GDM1 (cell line): ENCODE data around the gene ADAMTS17.

Experiments used
- DNase-seq: peaks from one replicate; lab custom pipeline; 2025; lab: John Stamatoyannopoulos, UW

Gene ADAMTS17, protein sequence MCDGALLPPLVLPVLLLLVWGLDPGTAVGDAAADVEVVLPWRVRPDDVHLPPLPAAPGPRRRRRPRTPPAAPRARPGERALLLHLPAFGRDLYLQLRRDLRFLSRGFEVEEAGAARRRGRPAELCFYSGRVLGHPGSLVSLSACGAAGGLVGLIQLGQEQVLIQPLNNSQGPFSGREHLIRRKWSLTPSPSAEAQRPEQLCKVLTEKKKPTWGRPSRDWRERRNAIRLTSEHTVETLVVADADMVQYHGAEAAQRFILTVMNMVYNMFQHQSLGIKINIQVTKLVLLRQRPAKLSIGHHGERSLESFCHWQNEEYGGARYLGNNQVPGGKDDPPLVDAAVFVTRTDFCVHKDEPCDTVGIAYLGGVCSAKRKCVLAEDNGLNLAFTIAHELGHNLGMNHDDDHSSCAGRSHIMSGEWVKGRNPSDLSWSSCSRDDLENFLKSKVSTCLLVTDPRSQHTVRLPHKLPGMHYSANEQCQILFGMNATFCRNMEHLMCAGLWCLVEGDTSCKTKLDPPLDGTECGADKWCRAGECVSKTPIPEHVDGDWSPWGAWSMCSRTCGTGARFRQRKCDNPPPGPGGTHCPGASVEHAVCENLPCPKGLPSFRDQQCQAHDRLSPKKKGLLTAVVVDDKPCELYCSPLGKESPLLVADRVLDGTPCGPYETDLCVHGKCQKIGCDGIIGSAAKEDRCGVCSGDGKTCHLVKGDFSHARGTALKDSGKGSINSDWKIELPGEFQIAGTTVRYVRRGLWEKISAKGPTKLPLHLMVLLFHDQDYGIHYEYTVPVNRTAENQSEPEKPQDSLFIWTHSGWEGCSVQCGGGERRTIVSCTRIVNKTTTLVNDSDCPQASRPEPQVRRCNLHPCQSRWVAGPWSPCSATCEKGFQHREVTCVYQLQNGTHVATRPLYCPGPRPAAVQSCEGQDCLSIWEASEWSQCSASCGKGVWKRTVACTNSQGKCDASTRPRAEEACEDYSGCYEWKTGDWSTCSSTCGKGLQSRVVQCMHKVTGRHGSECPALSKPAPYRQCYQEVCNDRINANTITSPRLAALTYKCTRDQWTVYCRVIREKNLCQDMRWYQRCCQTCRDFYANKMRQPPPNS

GRCh38 chr15:100341750-100342560, at the start of gene ADAMTS17:
ADAMTS17 (minus strand) TSS chr15:100341975; CDS start chr15:100341899, 76 bp downstream.
- DNase-seq, result peak; percentile 91

GRCh38 chr15:100385300-100386050, 43.7 kb upstream of the ADAMTS17 start:
- DNase-seq, result no peak

GRCh38 chr15:100384108-100384410, 42.3 kb upstream of the ADAMTS17 start:
- DNase-seq, result no peak

DNA sequence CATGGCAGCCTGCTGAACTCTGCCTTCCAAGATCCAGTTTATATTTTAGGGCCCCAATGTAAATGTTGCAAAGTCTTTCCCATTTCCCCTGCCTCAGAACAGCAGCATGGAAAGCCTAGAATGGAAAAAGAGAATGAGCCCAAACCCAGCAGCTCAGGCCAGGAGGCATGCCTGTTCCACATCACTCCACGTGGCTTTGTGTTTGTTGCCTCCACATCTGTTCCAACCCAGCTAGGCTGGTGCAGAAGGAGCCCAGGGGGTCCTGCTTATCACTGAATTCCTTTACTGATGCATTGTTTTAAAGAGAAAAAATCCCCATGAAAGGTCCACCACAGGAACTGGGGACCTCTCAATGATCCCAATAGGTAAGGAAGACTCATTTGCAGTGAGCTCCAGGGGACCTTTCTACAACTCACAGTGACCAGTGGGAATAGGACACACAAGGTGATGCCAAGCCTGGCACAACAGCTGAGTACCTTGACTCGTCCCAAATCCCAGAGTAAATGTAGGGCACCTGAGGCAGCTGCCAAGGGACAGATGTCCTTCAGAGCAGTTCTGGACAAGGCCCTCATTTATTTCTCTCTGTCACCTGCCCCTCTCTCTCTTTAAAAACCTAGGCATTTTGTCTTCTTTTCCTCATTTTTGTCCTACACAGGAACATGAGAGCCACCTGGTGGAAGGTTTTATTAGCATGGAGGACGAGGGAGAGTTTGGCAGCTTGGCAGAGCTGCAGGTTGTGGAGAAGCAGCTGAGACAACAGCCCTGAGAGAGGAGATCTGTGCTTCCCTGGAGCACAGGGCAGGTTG, 41.7 kb upstream of the ADAMTS17 start:
- DNase-seq, result peak; percentile 16

DNA sequence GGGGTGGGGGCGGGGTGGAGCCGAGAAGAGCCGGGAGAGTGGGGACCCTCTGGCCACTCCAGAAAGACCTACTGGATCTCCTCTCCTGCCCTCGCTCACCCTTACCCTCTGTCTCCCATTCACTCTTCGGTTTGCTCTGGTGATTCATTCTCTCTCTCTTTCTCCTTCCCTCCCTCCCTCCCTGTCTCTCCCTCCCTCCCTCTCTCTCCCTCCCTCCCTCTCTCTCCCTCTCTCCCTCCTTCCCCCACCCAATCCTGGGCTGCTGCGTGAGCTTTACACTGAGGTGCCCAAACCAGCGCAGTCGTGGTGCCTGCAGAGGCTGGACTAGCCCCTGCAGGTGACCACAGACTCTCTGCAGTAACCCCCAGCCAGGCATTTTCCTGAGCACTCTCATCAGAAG, 32.2 kb upstream of the ADAMTS17 start:
- DNase-seq, result no peak

DNA sequence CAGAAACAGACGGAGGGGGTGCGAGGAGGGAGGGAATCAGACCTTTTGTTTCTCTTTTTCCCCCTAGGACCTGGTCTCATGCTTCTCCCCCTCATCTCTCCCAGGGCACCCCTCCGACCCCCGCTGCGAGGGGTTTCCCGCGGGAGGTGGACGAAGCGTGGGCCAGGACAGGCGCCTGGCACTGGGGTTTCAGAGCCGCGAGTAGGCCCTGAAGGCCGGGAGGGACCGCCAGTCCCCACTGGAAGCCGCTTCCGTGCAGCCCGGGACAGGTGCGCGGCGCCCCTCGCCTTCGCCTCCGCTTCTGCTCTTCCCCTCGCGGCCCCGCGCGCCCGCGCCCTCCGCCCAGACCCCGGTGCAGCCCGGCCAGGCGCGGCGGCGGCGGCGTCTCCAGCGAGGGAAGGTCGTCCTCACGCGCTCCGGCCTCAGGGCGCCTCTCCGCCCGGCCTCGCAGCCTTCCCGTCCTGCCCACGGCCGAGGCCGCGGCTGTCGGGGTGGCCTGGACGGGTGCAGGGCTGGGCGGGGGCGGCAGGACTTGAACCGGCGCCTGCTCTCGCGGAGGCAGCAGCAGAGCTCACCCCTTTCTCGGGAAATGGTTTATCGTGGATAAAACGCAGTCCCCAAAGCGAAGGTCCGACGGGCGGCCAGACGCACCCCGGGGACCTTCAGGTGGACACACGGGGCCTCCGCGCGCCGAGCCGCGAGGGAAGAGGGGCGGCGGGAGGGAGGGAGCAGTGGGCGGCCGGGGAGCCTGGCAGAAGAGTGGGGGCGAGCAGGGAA, 31.5 kb upstream of the ADAMTS17 start:
- no peak for DNase-seq

- DNase-seq, result no peak
Measured at GRCh38 chr15:100372739-100373119, 31.0 kb upstream of the ADAMTS17 start.

DNA sequence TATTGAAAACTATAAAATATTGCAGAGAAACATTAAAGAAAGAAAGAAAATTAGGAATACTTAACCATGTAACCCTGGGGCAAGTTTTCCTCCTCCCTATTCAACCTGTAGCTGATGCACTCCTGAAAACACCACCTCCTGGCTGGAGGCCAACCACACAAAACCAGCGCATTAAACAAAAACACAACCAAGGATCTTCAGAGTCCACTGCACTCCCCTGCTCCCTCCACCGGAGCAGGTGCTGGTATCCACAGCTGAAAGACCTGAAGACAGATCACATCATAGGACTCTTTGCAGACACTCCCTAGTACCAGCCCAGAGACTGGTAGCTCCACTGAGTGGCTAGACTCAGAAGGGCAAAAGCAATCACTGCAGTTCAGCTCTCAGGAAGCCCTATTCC, 13.6 kb upstream of the ADAMTS17 start:
- no peak for DNase-seq

GRCh38 chr15:100353449-100353848, 11.7 kb upstream of the ADAMTS17 start:
- peak; percentile 2 for DNase-seq

DNA sequence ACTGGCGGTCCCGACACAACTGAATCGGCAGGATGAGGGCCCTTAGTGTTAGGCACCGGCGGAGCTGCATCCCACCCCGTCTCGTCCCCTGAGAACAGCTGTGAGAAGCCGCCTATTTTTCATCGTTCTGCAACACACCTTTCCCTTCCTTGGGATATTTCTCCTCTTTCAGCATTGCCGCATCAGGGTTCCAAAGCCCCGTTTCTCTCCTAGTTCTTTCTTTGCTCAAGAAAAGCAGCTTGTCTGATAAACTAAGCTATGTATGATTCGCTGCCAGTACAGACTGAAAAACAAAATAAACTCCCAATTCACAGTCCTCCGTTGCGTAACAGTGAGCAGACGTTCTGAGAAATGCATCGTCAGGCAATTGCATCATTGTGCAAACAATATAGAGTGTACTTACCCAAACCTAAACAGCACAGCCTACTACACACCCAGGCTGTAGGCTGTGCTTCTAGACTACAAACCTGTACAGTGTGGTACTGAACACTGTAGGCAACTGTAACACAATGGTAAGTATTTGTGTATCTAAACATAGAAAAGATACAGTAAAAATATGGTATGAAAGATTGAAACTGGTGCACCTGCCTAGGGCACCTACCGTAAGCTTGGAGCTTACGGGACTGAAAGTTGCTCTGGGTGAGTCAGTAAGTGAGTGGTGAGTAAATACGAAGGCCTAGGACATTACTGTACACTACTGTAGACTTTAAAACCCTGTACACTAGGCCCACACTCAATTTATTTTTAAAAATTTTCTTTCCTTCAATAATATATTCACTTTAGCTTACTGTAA, 8.9 kb upstream of the ADAMTS17 start:
- no peak for DNase-seq

- peak; percentile 73 for DNase-seq
Measured at GRCh38 chr15:100349696-100350433, 8.1 kb upstream of the ADAMTS17 start.

DNA sequence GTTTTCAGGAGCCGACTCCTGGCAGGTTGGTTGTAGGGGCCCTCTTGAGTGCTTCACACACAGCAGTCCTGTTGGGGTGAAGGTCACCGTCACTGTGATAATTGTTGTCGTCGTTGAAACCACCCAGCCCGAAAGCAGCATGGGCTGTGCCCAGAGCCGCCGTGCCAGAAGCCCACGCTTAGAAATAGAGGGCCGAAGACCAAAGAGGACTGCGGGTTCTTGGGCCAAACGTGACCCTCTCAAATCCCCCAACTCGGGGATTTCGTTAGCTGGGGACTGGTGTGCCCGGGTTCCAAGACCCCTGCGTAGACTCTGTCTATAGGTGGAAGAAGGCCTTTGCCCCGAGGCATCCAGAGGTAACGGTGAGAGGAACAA, 7.5 kb upstream of the ADAMTS17 start:
- no peak for DNase-seq

DNA sequence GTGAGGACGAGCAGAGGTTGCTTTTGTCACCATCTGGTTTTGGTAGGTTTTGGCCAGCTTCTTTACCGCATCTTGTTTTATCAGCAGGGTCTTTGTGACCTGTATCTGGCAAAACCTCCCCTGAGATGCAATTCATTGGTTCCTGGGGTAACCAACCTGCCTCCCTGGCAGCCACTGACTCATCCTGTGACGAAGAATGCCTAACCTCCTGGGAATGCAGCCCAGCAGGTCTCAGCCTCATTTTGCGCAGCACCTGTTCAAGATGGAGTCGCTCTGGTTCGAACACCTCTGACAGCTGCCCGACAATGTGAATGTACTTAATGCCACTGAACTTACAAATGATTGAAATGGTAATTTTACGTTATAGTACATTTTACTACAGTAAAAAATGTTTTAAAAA, 6.8 kb upstream of the ADAMTS17 start:
- DNase-seq, result no peak

DNA sequence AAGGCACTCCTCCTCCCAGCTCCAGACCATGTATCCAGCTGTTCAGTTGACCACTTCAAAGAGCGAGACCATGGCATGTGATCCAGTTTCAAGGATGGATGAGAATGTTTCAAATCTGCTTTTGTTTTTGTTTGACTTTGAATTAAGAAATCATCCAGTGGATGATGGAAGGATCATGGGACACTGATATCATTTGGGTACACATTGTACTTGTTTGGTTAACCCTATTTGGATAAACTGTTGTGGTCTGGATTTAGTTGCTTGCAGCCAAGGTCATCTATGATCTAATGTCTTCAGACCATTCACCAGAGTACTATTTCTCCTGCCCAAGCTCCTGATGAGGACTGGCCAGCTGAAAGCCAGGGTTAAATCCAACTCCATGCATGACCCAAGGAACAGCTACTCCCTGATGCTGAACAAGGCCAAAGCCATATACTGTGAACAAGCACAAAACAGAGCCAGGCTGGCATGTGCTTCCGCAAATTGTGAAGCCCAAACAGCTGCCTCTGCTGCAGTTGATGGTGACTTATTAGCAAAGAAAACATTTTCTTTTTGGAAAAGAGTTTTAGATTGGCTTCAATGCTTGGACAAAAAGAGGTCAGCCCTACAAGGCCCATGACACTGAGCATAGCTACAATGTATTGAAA, 5.2 kb upstream of the ADAMTS17 start:
- DNase-seq, result no peak

GRCh38 chr15:100345438-100345837, 3.7 kb upstream of the ADAMTS17 start:
- DNase-seq, result no peak

GRCh38 chr15:100343251-100343650, 1.5 kb upstream of the ADAMTS17 start:
- no peak for DNase-seq

- no peak for DNase-seq
Measured at GRCh38 chr15:100341239-100341749, 481 bp downstream of the ADAMTS17 start.
